ENCODE data around the gene ZDHHC16.
"Not testable (repeated sequence)": the region's sequence is repeated elsewhere in the genome, so short reads cannot be mapped to it uniquely, and the experiment has no call there.

ZDHHC16 gene

DNA sequence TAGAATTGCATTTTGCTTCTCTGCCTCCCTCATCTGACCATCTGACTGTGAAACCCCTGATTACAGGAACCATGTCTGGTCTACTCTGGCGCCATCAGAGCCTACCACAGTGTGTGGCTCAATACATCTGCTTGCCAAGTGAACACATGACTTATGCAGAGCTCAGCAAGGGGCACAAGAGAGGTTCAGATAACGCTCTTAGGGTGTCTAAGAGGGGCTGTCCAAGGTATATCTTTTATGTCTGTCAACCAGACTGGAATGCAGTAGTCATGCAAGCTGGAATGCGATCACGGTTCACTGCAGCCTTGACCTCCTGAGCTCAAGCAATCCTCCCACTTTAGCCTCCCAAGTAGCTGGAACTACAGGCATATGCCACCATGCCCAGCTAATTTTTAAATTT lies 34.6 kb upstream of the ZDHHC16 start:
- TF ChIP-seq, protein P1, sequence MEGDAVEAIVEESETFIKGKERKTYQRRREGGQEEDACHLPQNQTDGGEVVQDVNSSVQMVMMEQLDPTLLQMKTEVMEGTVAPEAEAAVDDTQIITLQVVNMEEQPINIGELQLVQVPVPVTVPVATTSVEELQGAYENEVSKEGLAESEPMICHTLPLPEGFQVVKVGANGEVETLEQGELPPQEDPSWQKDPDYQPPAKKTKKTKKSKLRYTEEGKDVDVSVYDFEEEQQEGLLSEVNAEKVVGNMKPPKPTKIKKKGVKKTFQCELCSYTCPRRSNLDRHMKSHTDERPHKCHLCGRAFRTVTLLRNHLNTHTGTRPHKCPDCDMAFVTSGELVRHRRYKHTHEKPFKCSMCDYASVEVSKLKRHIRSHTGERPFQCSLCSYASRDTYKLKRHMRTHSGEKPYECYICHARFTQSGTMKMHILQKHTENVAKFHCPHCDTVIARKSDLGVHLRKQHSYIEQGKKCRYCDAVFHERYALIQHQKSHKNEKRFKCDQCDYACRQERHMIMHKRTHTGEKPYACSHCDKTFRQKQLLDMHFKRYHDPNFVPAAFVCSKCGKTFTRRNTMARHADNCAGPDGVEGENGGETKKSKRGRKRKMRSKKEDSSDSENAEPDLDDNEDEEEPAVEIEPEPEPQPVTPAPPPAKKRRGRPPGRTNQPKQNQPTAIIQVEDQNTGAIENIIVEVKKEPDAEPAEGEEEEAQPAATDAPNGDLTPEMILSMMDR (IDR thresholded peaks at IDR 0.05; ENCODE audit: insufficient read depth, low read length, poor library complexity, severe bottlenecking), result no peak
- H3K4me3 ChIP-seq (replicated peaks; ENCODE audit: low read depth, low read length), result no peak overlapping the region
- no peak for DNase-seq (ENCODE audit: extremely low read depth, insufficient read length)
- no peaks in the 10 kb centered on the region for H3K27me3 ChIP-seq (replicated peaks; ENCODE audit: control insufficient read depth, insufficient read depth, low read length)
- no peaks in the 10 kb centered on the region for H3K36me3 ChIP-seq (ENCODE audit: control insufficient read depth, insufficient read depth, low read length)

DNA sequence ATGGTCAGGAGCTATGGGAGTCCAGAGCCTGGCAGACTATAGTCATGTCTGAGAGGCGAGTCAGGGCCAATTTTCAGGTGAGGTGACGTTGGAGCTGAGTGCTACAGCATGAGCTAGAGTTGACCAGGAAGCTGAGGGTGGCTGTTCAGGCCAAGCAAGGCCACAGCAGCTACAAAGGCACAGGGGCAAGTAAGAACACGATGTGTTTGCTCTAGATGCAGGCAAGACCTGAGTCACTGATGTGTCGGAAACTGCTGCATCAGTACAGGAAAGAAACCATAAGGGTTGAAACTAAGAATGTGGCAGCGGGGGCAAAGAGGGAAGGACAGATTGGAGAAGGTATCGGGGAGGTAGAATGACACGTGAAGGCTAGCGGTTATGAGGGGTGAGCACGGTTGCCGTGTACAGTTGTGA lies 33.1 kb upstream of the ZDHHC16 start:
- Histone ChIP-seq H3K4me3 (replicated peaks; ENCODE audit: low read depth, low read length) (no peak overlapping the region), H3K27me3 (replicated peaks; ENCODE audit: control insufficient read depth, insufficient read depth, low read length) (no peaks in the 10 kb centered on the region), H3K36me3 (ENCODE audit: control insufficient read depth, insufficient read depth, low read length) (no peaks in the 10 kb centered on the region)
- TF ChIP-seq, protein P1 (IDR thresholded peaks at IDR 0.05; ENCODE audit: insufficient read depth, low read length, poor library complexity, severe bottlenecking), result no peak
- DNase-seq (ENCODE audit: extremely low read depth, insufficient read length), result no peak

DNA sequence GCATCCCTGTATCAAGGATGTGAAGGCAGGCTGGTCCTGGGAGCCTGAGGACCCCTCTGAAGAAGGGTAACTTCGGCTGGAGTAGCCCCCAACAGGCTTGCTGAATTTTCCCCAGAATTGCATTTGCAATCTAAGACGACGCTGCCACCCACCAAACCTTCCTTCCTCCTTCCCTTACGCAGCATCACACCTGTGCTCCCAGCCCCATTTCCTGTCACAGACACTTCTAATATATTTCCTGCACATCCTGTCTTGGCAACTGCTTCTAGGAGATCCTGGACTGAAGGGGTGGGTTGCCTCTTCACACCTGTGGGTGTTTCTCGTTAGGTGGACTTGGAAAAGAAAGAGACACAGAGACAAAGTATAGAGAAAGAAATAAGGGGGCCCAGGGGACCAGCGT lies 29.4 kb upstream of the ZDHHC16 start:
- DNase-seq (ENCODE audit: extremely low read depth, insufficient read length), result no peak
- Histone ChIP-seq H3K4me3 (replicated peaks; ENCODE audit: low read depth, low read length) (no peak overlapping the region), H3K36me3 (ENCODE audit: control insufficient read depth, insufficient read depth, low read length) (no peaks in the 10 kb centered on the region), H3K27me3 (replicated peaks; ENCODE audit: control insufficient read depth, insufficient read depth, low read length) (no peaks in the 10 kb centered on the region)
- TF ChIP-seq, protein P1 (IDR thresholded peaks at IDR 0.05; ENCODE audit: insufficient read depth, low read length, poor library complexity, severe bottlenecking), result no peak

DNA sequence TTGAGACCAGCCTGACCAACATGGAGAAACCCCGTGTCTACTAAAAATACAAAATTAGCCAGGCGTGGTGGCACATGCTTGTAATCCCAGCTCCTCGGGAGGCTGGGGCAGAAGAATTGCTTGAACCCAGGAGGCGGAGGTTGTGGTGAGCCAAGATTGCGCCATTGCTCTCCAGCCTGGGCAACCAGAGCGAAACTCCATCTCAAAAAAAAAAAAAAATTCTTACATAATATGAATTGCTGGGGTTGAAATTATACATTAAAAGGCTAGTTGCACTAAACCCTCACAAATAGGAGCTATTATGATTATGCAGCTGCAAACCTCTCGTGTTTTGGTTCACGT lies 22.2 kb upstream of the ZDHHC16 start:
- H3K36me3 ChIP-seq (ENCODE audit: control insufficient read depth, insufficient read depth, low read length); H3K4me3 ChIP-seq (replicated peaks; ENCODE audit: low read depth, low read length); DNase-seq (ENCODE audit: extremely low read depth, insufficient read length); H3K27me3 ChIP-seq (replicated peaks; ENCODE audit: control insufficient read depth, insufficient read depth, low read length): not testable (repeated sequence)

DNA sequence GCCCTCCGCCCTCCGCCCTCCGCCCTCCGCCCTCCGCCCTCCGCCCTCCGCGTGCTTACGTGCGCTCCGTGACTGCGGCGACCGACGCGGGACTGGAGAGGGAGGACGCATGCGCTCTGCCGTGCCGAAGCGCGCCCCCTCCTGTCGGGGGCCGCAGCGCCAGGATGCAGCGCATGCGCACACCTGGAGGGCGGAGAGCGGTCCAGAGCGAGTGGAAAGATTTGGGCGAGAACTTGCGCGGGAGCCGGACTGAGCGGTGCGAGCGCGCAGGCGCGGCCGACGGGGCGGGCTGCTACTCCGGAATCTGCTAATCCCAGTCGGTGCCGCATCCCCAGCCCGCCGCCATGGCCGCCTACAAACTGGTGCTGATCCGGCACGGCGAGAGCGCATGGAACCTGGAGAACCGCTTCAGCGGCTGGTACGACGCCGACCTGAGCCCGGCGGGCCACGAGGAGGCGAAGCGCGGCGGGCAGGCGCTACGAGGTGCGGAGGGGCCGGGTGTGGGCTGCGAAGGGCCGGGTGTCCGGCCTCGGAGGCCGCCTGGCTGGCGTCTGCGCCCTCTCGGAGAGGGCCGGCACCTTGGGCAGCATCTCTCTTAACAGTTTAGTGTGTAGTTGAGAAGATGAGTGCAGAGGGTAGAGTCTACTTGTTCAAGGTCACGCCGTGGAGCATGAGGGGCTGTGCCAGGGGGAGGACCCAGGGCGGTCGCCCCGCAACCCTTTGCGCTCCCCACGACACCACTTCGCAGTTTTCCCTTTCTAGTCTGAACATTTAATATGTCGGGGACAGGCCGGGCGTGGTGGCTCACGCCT lies 19.8 kb upstream of the ZDHHC16 start, which contains the start of gene PGAM1:
TSS of gene PGAM1 (plus strand) at position 228 of the 812 bp plus-strand sequence. CDS start at position 345, 117 bp downstream.
- Histone ChIP-seq H3K36me3 (ENCODE audit: control insufficient read depth, insufficient read depth, low read length) (peaks cover 2% of the 10 kb centered on the region), H3K4me3 (replicated peaks; ENCODE audit: low read depth, low read length) (peak within 1 kb of the TSS; percentile 97), H3K27me3 (replicated peaks; ENCODE audit: control insufficient read depth, insufficient read depth, low read length) (no peaks in the 10 kb centered on the region)
- DNase-seq (ENCODE audit: extremely low read depth, insufficient read length), result peak; percentile 100
- TF ChIP-seq, protein P1 (IDR thresholded peaks at IDR 0.05; ENCODE audit: insufficient read depth, low read length, poor library complexity, severe bottlenecking), result peak; percentile 89

DNA sequence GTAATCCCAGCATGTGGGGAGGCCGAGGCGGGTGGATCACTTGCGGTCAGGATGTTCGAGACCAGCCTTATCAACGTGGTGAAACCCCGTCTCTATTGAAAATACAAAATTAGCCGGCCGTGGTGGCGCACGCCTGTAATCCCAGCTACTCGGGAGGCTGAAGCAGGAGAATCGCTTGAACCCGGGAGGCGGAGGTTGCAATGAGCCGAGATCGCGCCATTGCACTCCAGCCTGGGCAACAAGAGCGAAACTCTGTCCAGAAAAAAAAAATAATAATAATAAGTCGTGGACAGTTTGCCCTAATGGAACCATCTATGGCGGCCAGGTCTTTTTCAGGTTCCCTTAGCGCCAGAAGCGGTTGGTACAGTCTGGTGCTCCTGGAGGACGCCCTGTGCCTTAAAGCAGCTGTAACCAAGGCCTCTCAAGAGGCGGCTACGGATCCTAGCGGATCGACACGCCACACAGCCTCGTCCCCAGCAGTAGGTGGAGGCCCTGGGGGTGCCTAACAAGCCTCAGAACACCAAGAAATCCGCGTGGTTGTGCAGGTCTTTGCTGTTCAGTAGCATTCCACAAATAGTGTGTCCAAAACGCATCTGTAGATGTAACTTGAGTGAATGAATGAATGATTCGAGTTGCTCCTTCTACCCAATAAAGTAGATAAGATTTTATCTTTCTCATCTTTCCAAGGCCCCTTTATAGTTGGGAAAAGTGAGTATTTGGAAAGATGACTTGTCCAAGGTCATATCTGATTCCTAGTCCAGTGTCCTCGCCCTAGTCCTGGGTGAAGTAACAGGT lies 19.0 kb upstream of the ZDHHC16 start:
- H3K4me3 ChIP-seq (replicated peaks; ENCODE audit: low read depth, low read length), result peak overlapping the region; percentile 97
- peaks cover 7% of the 10 kb centered on the region for H3K36me3 ChIP-seq (ENCODE audit: control insufficient read depth, insufficient read depth, low read length)
- TF ChIP-seq, protein P1 (IDR thresholded peaks at IDR 0.05; ENCODE audit: insufficient read depth, low read length, poor library complexity, severe bottlenecking), result no peak
- no peak for DNase-seq (ENCODE audit: extremely low read depth, insufficient read length)
- no peaks in the 10 kb centered on the region for H3K27me3 ChIP-seq (replicated peaks; ENCODE audit: control insufficient read depth, insufficient read depth, low read length)
